ENCODE results near the gene COG8.

The COG8 gene

DNA sequence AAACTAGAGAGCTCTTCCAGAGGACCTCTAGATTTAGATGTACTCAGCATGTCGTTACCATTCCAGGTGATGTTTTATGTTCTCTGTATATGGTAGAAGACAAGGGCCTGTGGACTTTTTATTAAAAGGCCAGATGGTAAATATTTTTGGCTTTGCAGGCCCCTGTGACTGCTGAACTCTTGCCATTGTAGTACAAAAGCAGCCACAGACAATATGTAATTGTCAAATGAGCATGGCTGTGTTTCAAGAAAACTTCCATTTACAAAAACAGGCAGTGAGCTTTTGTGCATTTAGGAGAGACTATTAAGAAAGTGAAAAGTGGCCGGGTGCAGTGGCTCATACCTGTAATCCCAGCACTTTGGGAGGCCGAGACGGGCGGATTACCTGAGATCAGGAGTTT lies 4.8 kb upstream of the COG8 start:
- peaks cover 25% of the 10 kb centered on the region for H3K36me3 ChIP-seq (ENCODE audit: insufficient read depth, low read length)
- H3K9ac ChIP-seq (ENCODE audit: insufficient read length) = no peak overlapping the region
- no peak overlapping the region for H3K27ac ChIP-seq
- H3K4me3 ChIP-seq = no peak overlapping the region
- H3K9me3 ChIP-seq (ENCODE audit: low read depth, low read length) = no peaks in the 10 kb centered on the region
- TF ChIP-seq FOXP2 (optimal IDR thresholded peaks at IDR 0.05; ENCODE audit: control extremely low read depth, extremely low read length, insufficient read depth) = no peak
- no peak for TF ChIP-seq EZH2 (IDR thresholded peaks at IDR 0.05)
- TF ChIP-seq POLR2AphosphoS5 (IDR thresholded peaks at IDR 0.05; ENCODE audit: borderline replicate concordance, low read depth, low read length) = no peak
- no peak for DNase-seq (ENCODE audit: low read depth, low spot score)

- Histone ChIP-seq H3K9ac (ENCODE audit: insufficient read length) (peak overlapping the region; percentile 87), H3K4me3 (peak overlapping the region; percentile 84), H3K9me3 (ENCODE audit: low read depth, low read length) (no peaks in the 10 kb centered on the region), H3K27ac (peak overlapping the region; percentile 54; the same call in 1 of the 2 replicates), H3K36me3 (ENCODE audit: insufficient read depth, low read length) (peaks cover 33% of the 10 kb centered on the region)
- DNase-seq (ENCODE audit: low read depth, low spot score) = no peak
- no peak for TF ChIP-seq POLR2AphosphoS5 (IDR thresholded peaks at IDR 0.05; ENCODE audit: borderline replicate concordance, low read depth, low read length)
- TF ChIP-seq EZH2 (IDR thresholded peaks at IDR 0.05) = no peak
- no peak for TF ChIP-seq FOXP2 (optimal IDR thresholded peaks at IDR 0.05; ENCODE audit: control extremely low read depth, extremely low read length, insufficient read depth)
Measured at GRCh38 chr16:69340095-69340644, 806 bp upstream of the COG8 start.

GRCh38 chr16:69338557-69339288 lies 641 bp downstream of the COG8 start:
- Histone ChIP-seq H3K4me3 (peak overlapping the region; percentile 84), H3K27ac (peak overlapping the region; percentile 46; the same call in 1 of the 2 replicates), H3K36me3 (ENCODE audit: insufficient read depth, low read length) (peaks cover 42% of the 10 kb centered on the region), H3K9me3 (ENCODE audit: low read depth, low read length) (no peaks in the 10 kb centered on the region), H3K9ac (ENCODE audit: insufficient read length) (peak overlapping the region; percentile 87)
- DNase-seq (ENCODE audit: low read depth, low spot score) = no peak
- TF ChIP-seq POLR2AphosphoS5 (IDR thresholded peaks at IDR 0.05; ENCODE audit: borderline replicate concordance, low read depth, low read length) = no peak
- TF ChIP-seq EZH2 (IDR thresholded peaks at IDR 0.05) = no peak
- TF ChIP-seq FOXP2 (optimal IDR thresholded peaks at IDR 0.05; ENCODE audit: control extremely low read depth, extremely low read length, insufficient read depth) = no peak

DNA sequence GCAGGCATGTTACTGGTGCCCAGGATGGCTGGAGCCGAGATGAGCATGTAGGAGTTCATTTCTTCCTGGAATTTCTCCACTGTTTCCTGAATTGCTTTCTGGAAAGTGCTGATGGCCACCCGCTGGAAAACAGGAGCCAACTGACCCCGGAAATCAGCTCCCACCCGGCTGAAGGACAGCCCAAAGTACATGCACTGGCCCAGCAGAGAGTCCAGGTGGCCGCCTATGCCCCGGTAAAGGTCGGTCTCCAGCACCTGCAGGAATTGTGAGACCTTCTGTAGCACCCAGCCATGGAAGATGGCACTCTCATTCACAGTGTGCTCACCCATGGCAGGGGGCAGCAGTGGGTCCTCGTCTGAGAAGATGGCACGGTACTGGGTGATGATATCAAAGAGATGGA lies 4.7 kb downstream of the COG8 start:
- no peaks in the 10 kb centered on the region for H3K9me3 ChIP-seq (ENCODE audit: low read depth, low read length)
- no peak for TF ChIP-seq FOXP2 (optimal IDR thresholded peaks at IDR 0.05; ENCODE audit: control extremely low read depth, extremely low read length, insufficient read depth)
- no peak for TF ChIP-seq EZH2 (IDR thresholded peaks at IDR 0.05)
- no peak for TF ChIP-seq POLR2AphosphoS5 (IDR thresholded peaks at IDR 0.05; ENCODE audit: borderline replicate concordance, low read depth, low read length)
- H3K9ac ChIP-seq (ENCODE audit: insufficient read length) = no peak overlapping the region

DNA sequence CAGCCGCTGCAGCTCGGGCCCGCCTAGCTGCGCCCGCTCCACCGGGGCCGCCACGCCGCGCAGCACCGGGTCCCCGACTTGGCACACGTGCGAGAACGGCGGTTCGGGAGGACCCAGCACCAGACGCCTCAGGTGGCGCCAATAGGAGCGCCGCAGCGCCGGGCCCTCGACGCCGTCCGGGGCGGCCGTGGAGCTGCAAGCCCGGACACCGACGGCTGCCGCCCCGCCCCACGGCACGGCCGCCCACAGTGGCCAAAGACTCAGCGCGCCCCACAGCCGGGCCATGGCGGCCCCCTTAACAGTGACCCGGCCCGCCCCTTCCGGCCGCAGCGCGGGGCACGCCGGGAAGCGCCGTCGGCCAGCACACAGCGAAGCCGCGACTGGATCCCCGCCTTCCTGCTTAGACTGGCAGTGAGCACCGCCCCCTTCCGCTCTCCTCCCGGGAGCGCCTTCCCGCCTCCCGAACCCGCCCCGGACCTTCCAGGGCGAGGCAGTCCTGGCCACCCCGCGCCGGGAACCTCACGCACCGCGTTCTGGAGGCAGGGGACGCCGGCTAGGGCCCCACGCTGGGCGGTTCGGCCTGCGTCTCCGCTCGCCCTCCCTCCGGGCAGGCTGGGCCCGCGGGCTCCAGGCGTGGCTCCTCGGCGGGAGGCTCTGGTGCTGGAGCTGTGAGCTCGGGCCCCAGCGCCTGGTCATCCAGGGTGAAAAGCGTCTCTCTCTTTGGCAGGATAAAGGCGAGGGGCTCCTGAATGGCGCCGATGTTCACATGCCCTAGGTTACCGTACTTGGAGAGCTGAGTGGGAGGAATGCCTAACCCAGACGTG lies 8.9 kb downstream of the COG8 start, which contains the start of gene PDF:
Gene PDF (minus strand): TSS at position 303 of the 824 bp plus-strand sequence. CDS start 18 bp downstream, at position 285.
- Histone ChIP-seq H3K27ac (peak within 1 kb of the TSS; percentile 68; the same call in 1 of the 2 replicates), H3K36me3 (ENCODE audit: insufficient read depth, low read length) (peaks cover 37% of the 10 kb centered on the region), H3K4me3 (peak within 1 kb of the TSS; percentile 78), H3K9ac (ENCODE audit: insufficient read length) (peak within 1 kb of the TSS; percentile 75), H3K9me3 (ENCODE audit: low read depth, low read length) (no peaks in the 10 kb centered on the region)
- TF ChIP-seq POLR2AphosphoS5 (IDR thresholded peaks at IDR 0.05; ENCODE audit: borderline replicate concordance, low read depth, low read length) (peak; percentile 85), EZH2 (IDR thresholded peaks at IDR 0.05) (no peak)
- no peak for DNase-seq (ENCODE audit: low read depth, low spot score)

More for the DNA sequence above, 4.7 kb downstream of the COG8 start:
- no peak overlapping the region for H3K27ac ChIP-seq
- peaks cover 22% of the 10 kb centered on the region; the same call in 1 of the 2 replicates for H3K36me3 ChIP-seq (ENCODE audit: insufficient read depth, low read length)
- no peak for DNase-seq (ENCODE audit: low read depth, low spot score)
- no peak overlapping the region for H3K4me3 ChIP-seq

- no peak for DNase-seq (ENCODE audit: low read depth, low spot score)
Measured at GRCh38 chr16:69329369-69330285, 9.7 kb downstream of the COG8 start.

DNA sequence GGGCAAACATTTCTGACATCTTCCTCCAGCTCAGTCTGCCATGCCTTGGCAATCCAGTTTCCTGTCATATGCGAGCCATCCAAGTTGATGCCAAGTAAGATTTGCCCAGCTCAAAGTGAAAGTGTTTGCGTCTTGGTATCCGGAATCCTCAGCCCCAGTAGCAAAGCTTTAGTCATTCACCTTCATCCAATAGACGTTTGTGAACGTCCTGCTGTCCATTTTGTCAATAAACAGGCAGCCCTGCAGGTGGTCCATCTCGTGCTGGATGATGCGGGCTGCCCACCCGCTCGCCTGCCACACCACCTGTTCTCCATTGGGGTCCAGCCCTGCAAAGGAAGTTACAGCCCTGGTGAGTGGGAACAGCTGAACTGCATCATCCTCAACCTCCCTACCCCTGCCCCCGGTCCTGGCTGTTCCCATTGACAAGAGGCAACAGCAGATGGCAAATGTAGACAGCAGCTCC lies 10.5 kb downstream of the COG8 start:
- Histone ChIP-seq H3K9ac (ENCODE audit: insufficient read length) (no peak overlapping the region), H3K9me3 (ENCODE audit: low read depth, low read length) (no peaks in the 10 kb centered on the region), H3K36me3 (ENCODE audit: insufficient read depth, low read length) (peaks cover 25% of the 10 kb centered on the region), H3K27ac (no peak overlapping the region), H3K4me3 (peak overlapping the region; percentile 78)
- no peak for DNase-seq (ENCODE audit: low read depth, low spot score)
- TF ChIP-seq POLR2AphosphoS5 (IDR thresholded peaks at IDR 0.05; ENCODE audit: borderline replicate concordance, low read depth, low read length) (no peak), EZH2 (IDR thresholded peaks at IDR 0.05) (no peak), FOXP2 (optimal IDR thresholded peaks at IDR 0.05; ENCODE audit: control extremely low read depth, extremely low read length, insufficient read depth) (no peak)

More at GRCh38 chr16:69329369-69330285, 9.7 kb downstream of the COG8 start:
- TF ChIP-seq EZH2 (IDR thresholded peaks at IDR 0.05) (no peak), POLR2AphosphoS5 (IDR thresholded peaks at IDR 0.05; ENCODE audit: borderline replicate concordance, low read depth, low read length) (no peak), FOXP2 (optimal IDR thresholded peaks at IDR 0.05; ENCODE audit: control extremely low read depth, extremely low read length, insufficient read depth) (no peak)
- Histone ChIP-seq H3K9ac (ENCODE audit: insufficient read length) (peak overlapping the region; percentile 75), H3K9me3 (ENCODE audit: low read depth, low read length) (no peaks in the 10 kb centered on the region), H3K4me3 (peak overlapping the region; percentile 78), H3K27ac (no peak overlapping the region), H3K36me3 (ENCODE audit: insufficient read depth, low read length) (peaks cover 29% of the 10 kb centered on the region)

Data from SK-N-MC (cell line).